GM12892 (cell line): Measurements from ENCODE around the gene TRABD2A.
"Not testable (repeated sequence)": the region's sequence is repeated elsewhere in the genome, so short reads cannot be mapped to it uniquely, and the experiment has no call there.

Experiments
- DNase-seq: peaks from one replicate; pipeline ENCODE4 v3.0.0; 2011; ENCODE audit not compliant: insufficient read length
- FAIRE-seq: peaks from 2 replicates; lab custom pipeline; 2011; peaks lifted over from hg19 to GRCh38; lab: Jason Lieb, UNC
- POLR2A ChIP-seq: IDR thresholded peaks from 2 replicates; pipeline ENCODE4 v1.6.1; 2011; ENCODE audit warnings: low read depth, low read length, control low read depth
- POLR2AphosphoS5 ChIP-seq: IDR thresholded peaks from 2 replicates; pipeline ENCODE4 v1.6.1; 2011; ENCODE audit warnings: low read depth, low read length, control low read depth
- TAF1 ChIP-seq: IDR thresholded peaks from 2 replicates; pipeline ENCODE4 v1.6.1; 2011; ENCODE audit warnings: low read depth, mild to moderate bottlenecking, control low read depth, low read length, borderline replicate concordance

Gene TRABD2A

DNA sequence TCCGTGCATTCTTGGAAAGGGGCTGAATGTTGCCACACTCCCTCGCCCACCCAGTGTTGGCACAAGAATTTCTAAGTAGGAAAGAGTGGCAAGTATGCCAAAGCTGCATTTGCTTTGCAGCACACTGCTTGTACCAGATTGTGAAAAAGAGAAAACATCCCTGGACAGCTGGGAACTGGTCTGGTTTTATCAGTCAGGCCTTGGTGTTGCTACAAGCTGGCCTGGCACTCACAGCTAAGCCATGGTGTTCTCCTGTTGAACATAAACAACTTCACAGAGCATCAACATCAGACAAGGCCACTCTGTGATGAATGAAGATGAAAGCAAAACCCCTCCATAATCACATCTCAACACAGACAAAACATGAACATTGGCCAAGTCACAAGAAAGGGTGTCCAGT, 4.2 kb upstream of the TRABD2A start:
- TF ChIP-seq POLR2AphosphoS5, result no peak
- no peak for TF ChIP-seq POLR2A
- DNase-seq, result no peak
- FAIRE-seq, result no peak

DNA sequence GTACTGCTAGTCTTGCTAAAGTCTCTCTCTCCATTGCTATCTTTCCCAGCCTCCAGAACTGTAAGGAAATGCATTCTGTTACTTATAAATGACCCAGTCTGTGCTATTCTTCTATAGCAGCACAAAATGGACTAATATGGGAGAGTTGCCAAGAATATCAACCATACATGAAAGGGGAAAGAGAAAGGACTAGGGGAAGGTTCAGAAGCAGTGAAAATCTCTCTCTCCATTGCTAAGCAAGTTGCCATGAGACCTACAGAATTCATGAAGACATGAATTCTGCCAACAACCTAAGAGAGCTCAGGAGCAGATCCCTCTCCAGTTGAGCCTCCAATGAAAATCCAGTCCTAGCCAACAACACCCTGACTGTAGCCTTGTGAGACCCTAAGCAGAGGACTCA, 3.6 kb upstream of the TRABD2A start:
- DNase-seq, result no peak
- TF ChIP-seq TAF1 (no peak), POLR2A (no peak), POLR2AphosphoS5 (no peak)
- no peak for FAIRE-seq

DNA sequence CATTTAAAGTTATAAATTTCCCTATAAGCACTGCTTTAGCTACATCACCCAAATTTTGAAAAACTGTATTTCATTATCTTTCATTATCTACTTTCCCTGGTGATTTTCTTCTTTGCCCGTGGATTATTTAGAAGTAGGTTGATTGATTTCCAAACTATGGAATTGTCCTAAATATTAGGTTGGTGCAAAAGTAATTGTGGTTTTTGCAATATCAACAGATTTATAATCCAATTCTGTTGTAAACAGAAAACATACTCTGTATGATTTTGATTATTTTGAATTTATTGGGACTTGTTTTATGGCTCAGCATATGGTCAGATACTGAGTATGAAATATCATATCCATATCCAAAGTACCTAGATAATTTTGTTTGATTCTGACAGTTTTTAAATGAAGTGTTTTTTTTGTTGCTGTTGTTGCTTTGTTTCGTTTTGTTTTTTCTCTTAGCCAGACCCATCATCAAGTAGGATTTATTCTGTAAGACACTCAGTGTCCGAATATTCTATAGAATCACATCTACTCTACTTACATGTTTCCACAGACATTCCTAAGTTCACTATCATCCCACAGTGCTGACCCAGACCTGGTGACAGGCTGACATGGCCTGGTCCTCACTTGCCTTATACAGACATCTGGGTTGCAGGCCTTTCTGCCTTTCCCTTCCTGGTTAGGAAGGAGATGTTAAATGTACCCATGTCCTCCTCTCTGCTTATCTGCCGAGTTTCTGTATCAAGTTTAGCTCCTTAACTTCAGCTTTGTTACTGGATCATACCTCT, 2.1 kb upstream of the TRABD2A start:
- no peak for FAIRE-seq
- DNase-seq, result no peak
- TF ChIP-seq POLR2AphosphoS5 (no peak), POLR2A (no peak), TAF1 (no peak)

DNA sequence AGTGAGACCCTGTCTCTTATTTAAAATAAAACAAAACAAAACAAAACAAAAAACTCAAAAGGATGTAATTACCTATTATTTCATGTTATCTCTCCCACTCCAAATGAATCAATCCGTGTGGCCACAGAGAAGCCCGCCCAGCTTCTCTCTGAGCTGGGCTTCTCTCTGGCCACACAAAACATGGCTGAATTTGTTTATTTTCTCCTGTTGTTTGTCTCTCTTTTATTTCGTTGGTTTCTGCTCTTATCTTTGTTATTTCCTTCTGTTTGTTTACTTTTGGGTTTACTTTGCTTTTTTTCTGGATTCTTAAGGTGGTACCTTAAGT, 1.5 kb upstream of the TRABD2A start:
- TF ChIP-seq POLR2AphosphoS5 (no peak), TAF1 (no peak), POLR2A (no peak)
- no peak for DNase-seq
- FAIRE-seq, result no peak

GRCh38 chr2:84881581-84882413, 913 bp upstream of the TRABD2A start:
- TF ChIP-seq TAF1 (no peak), POLR2A (no peak), POLR2AphosphoS5 (no peak)
- FAIRE-seq, result peak; percentile 70
- DNase-seq, result no peak

- no peak for TF ChIP-seq POLR2AphosphoS5
- TF ChIP-seq POLR2A, result no peak
- TF ChIP-seq TAF1, result no peak
- DNase-seq, result no peak
- FAIRE-seq, result no peak
These were observed 564 bp downstream of the TRABD2A start for GRCh38 chr2:84880395-84880644.

- TF ChIP-seq POLR2A, result no peak
- no peak for TF ChIP-seq POLR2AphosphoS5
- no peak for TF ChIP-seq TAF1
- FAIRE-seq, result peak; percentile 79
- no peak for DNase-seq
These were observed 1.1 kb downstream of the TRABD2A start for GRCh38 chr2:84879584-84880394.

- DNase-seq, result no peak
- no peak for TF ChIP-seq POLR2AphosphoS5
- no peak for TF ChIP-seq POLR2A
- no peak for TF ChIP-seq TAF1
- no peak for FAIRE-seq
These were observed 1.8 kb downstream of the TRABD2A start for GRCh38 chr2:84878896-84879583.

DNA sequence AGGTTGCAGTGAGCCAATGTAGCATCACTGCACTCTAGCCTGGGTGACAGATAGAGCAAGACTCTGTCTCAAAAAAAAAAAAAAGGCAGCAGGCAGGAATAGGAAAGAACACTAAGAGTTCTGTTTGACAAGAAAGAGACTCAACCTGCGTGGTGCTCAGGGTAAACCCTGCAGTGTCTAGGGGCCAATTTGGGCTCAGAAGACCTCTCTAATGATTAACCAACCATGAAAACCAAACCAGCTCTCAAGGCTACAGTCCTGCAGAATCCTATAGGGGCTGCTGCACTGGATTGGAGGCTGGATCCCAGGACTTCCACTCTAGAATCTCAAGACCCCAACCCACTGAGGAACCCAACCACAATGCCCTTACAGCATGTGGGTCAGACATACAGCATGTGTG, 2.4 kb downstream of the TRABD2A start:
- FAIRE-seq (no peak), DNase-seq (no peak)
- TF ChIP-seq POLR2AphosphoS5, result no peak

DNA sequence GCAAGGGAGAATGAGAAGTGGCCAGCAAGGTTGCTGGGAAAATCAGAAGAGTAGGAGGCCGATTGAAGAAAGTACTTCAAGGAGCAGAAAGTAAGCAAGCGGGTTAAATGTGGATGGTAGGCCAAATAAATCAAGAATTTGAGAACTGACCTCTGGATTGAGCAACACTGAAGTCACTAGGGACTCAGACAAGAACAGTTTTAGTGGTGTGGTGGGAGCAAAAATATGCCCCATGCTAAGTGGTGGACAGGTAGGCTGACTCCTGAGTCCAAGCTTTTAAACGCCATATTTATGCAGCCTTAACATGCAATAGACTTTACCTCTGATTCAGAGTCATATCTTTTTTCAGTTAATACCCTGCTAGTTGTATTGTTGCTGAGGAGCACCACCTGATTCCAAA, 4.5 kb downstream of the TRABD2A start:
- DNase-seq (no peak), FAIRE-seq (no peak)

GRCh38 chr2:84875619-84876018, 5.3 kb downstream of the TRABD2A start:
- not testable (repeated sequence) for FAIRE-seq

More for the DNA sequence above, 4.5 kb downstream of the TRABD2A start:
- TF ChIP-seq POLR2AphosphoS5 (no peak), TAF1 (no peak), POLR2A (no peak)

More at GRCh38 chr2:84875619-84876018, 5.3 kb downstream of the TRABD2A start:
- not testable (repeated sequence) for DNase-seq
